ENCODE results near the gene NMNAT1.
"Not testable (repeated sequence)": the region's sequence is repeated elsewhere in the genome, so short reads cannot be mapped to it uniquely, and the experiment has no call there.

Gene NMNAT1

DNA sequence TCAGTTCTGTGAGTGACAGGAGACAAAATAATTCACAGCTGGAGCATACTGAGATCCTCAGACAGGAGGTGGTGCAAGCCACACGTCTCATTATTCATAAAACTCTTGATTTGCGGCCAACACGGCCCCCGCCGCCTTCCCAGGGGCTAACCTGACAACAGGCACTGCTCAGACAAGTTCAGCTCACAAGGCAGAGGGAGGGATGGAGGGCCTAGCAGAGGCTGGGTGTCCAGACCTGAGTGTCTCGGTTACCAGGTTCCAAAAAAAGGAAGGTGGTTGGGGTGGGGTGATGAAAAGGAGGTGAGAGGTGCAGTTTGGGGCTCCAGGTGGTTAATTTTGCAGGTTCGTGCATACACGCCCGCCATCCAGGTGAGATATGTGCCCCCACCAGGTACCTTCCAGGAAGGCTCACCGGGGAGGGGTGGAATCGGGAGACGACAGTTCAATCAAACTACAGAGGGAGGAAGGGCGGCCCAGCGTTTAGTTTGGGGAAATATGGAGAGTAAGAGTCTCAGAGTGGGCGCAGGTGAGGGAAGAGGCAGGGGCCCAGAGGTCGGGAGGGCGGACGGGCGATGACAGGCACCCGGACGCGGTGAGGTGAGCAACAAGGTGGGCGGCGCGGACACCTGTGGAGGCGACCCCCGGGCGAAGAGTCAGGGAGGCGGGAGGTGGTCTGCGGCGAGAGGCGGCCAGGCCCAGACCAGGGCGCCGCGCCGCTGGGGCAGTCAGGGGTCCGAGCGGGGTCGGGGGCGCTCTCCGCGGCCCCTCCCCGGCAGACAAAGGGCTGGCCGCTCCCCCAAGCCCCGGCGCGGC is 33.8 kb upstream of the NMNAT1 start:
- H3K4me3 ChIP-seq (ENCODE audit: low read length): peak overlapping the region; percentile 81
- TF ChIP-seq, protein P1, sequence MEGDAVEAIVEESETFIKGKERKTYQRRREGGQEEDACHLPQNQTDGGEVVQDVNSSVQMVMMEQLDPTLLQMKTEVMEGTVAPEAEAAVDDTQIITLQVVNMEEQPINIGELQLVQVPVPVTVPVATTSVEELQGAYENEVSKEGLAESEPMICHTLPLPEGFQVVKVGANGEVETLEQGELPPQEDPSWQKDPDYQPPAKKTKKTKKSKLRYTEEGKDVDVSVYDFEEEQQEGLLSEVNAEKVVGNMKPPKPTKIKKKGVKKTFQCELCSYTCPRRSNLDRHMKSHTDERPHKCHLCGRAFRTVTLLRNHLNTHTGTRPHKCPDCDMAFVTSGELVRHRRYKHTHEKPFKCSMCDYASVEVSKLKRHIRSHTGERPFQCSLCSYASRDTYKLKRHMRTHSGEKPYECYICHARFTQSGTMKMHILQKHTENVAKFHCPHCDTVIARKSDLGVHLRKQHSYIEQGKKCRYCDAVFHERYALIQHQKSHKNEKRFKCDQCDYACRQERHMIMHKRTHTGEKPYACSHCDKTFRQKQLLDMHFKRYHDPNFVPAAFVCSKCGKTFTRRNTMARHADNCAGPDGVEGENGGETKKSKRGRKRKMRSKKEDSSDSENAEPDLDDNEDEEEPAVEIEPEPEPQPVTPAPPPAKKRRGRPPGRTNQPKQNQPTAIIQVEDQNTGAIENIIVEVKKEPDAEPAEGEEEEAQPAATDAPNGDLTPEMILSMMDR (IDR thresholded peaks at IDR 0.05; ENCODE audit: insufficient read depth, low read depth, low read length, missing control alignments): no peak
- peak; percentile 74 for DNase-seq (ENCODE audit: low read depth)

DNA sequence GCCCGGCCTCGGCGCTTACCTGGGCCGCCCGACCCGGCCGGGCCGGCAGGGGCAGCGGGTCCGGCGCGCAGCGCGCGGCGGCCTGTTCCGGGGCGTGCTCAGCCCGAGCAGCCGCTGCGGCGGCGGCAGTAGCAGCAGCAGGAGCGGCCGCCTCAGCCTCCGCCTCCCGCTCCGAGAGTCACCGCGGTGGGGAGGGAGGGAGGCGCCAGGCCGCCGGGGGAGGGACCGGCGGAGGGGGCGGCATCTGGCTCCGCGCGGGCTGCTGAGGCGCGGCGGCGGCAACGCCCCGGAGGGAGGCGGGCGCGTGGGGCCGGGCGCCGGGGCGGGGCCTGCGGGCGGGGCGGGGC is 33.2 kb upstream of the NMNAT1 start, which contains the start of gene CTNNBIP1:
Gene CTNNBIP1, minus strand, starts transcription at position 194 of the 347 bp plus-strand sequence. CDS start 38,205 bp downstream, outside the sequence.
- TF ChIP-seq, protein P1 (IDR thresholded peaks at IDR 0.05; ENCODE audit: insufficient read depth, low read depth, low read length, missing control alignments): no peak
- DNase-seq (ENCODE audit: low read depth): no peak
- H3K4me3 ChIP-seq (ENCODE audit: low read length): peak within 1 kb of the TSS; percentile 81

DNA sequence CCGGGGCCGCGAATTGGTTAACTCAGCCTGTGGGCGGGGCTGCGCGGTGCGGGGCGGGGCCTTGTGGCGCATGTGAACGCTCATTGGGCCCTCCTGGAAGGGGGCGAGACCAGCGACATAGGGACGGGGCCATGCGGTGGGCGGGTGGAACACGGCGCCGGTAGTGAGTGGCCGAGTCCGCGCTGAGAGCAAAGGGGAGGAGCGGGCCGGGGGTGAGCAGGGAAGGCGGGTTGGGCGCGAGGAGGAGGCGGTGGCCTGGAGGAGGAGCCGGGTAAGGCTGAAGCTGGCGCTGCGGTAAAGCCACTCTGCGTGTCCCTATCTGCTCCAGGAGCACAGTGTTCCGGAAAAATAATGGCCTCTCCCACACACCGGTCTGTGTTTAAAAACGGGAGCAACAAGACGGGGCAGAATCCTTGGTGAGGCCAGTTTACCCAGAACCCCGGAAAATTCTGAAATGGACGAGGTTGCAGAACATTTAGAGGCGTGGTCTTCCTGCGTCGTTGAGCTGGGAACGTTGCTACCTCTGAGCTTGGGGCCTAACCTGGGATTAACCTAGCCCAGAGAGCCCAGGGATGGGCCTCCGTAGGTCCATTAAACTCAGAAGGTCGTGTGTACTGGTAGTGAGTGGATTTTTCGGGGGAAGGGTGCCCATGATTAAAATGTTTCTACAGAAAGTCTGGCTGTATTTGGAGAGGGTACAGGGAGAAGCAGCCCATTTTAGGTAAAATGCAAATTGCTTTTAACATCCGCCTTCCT is 32.7 kb upstream of the NMNAT1 start:
- DNase-seq (ENCODE audit: low read depth): peak; percentile 100

DNA sequence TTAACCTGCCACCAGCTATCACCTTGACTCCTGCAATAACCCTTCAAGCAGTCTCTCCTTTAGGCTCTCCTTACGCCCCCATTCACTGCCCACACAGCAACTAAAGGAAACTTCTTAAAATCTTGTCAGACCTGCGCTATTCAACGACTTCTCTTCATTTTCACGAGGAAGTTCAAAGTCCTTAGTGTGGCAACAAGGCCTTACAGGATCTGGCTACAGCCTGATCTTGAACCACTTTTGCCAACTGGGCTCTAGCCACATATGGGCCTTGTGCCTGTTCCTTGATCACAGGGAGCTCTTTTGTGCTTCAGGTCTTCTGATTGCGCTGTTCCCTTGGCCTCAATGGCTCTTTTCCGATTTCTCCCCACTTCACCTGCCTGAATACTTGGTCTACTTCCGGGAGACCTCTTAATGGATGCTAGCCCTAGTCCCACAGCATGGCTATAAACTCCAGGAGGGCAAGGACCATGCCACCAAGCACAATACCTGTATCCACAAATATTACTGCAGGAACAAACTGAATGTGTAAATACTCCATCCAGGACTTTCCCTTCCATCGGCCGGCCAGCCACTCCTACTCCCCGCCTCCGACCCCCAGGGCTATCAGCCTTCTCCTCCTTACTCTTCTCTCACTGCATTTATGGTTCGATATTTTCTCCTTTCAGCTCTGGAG is 30.9 kb upstream of the NMNAT1 start:
- no peak for DNase-seq (ENCODE audit: low read depth)

More for the DNA sequence above, 32.7 kb upstream of the NMNAT1 start:
- H3K4me3 ChIP-seq (ENCODE audit: low read length): peak overlapping the region; percentile 72
- TF ChIP-seq, protein P1 (IDR thresholded peaks at IDR 0.05; ENCODE audit: insufficient read depth, low read depth, low read length, missing control alignments): no peak

DNA sequence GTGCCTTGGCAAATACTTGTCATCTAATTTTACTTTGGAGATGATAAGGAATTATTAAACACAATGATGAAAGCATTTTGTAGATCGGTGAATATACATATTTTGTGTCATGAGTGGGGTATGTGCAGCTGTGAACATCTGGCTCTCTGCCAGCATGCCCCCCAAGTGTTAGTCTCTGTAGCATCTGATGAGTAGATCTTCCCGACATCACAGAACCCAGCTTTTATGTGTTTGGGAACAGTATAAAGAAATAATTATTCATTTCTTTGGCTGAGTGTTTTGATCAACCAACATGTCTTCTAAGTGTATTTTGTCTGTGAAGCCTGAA is 28.7 kb upstream of the NMNAT1 start:
- TF ChIP-seq, protein P1 (IDR thresholded peaks at IDR 0.05; ENCODE audit: insufficient read depth, low read depth, low read length, missing control alignments): no peak
- no peak overlapping the region for H3K4me3 ChIP-seq (ENCODE audit: low read length)
- no peak for DNase-seq (ENCODE audit: low read depth)

More for the DNA sequence above, 30.9 kb upstream of the NMNAT1 start:
- TF ChIP-seq, protein P1 (IDR thresholded peaks at IDR 0.05; ENCODE audit: insufficient read depth, low read depth, low read length, missing control alignments): no peak
- no peak overlapping the region for H3K4me3 ChIP-seq (ENCODE audit: low read length)

DNA sequence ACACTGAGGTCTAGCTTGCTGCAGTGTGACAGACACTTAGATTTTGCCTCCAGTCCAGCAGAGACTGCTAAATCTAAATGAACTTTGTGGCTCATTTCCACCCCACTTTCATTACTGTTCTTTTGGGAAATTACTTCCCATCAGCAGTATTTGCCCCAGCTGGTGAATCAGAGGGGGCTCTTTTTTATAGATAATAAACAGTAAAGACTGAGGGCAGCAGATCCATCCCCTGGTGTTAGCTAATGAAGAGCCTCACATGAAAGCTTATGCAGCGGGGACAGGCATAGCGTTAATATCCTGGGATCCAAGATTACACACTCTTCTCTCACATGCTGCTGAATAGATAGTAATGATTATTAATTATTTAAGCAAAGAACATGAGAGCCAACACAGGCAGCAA is 26.8 kb upstream of the NMNAT1 start:
- TF ChIP-seq, protein P1 (IDR thresholded peaks at IDR 0.05; ENCODE audit: insufficient read depth, low read depth, low read length, missing control alignments): no peak
- DNase-seq (ENCODE audit: low read depth): no peak
- H3K4me3 ChIP-seq (ENCODE audit: low read length): no peak overlapping the region

DNA sequence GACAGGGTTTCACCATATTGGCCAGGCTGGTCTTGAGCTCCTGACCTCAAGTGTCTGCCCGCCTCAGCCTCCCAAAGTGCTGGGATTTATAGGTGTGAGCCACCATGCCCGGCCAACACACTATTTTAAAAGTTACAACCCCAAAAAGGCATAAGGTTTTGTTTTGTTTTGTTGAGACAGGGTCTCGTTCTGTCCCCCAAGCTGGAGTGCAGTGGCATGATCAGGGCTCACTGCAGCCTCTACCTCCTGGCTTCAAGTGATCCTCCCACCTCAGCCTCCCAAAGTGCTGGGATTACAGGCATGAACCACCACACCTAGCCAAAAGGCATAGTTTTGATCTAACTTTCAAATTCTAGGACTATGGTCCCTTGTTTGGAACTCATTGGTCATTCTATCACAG is 25.8 kb upstream of the NMNAT1 start:
- not testable (repeated sequence) for DNase-seq (ENCODE audit: low read depth); H3K4me3 ChIP-seq (ENCODE audit: low read length)
